Neural progenitor cell (in vitro differentiated cells): ENCODE results near the gene TRIO.

Experiments used
- CTCF ChIP-seq: fragments of 200-600 bp; sonication (generic); IDR thresholded peaks from 2 replicates; pipeline ENCODE4 v1.5.1; 2017; ENCODE audit warnings: antibody characterized with exemption, mild to moderate bottlenecking
- EZH2phosphoT487 ChIP-seq: fragments of 200-600 bp; sonication (generic); IDR thresholded peaks from 2 replicates; pipeline ENCODE4 v1.6.1; 2017; ENCODE audit warnings: antibody characterized with exemption

GRCh38 chr5:14512574-14512973, 369.4 kb downstream of the TRIO start:
- no peak for TF ChIP-seq EZH2phosphoT487
- no peak for TF ChIP-seq CTCF
